ENCODE measurements around the gene FBXO46.

FBXO46 gene

DNA sequence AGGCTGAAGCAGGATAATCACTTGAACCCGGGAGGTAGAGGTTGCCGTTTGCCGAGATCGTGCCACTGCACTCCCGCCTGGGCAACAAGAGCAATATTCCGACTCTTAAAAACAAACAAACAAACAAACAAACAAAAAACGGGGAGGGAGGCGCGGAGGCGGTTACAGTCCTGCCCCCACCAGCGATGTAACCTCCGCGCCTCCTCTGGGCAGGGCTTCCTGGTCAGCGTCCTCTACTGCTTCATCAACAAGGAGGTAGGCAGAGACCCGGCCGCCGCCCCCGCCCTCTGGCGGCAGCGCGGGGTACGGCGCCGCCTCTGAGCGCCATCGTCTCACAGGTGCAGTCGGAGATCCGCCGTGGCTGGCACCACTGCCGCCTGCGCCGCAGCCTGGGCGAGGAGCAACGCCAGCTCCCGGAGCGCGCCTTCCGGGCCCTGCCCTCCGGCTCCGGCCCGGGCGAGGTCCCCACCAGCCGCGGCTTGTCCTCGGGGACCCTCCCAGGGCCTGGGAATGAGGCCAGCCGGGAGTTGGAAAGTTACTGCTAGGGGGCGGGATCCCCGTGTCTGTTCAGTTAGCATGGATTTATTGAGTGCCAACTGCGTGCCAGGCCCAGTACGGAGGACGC is 49.2 kb downstream of the FBXO46 start:
- DNase-seq = peak; percentile 90

GRCh38 chr19:45677351-45678230 is 53.1 kb downstream of the FBXO46 start:
- no peak for DNase-seq

DNA sequence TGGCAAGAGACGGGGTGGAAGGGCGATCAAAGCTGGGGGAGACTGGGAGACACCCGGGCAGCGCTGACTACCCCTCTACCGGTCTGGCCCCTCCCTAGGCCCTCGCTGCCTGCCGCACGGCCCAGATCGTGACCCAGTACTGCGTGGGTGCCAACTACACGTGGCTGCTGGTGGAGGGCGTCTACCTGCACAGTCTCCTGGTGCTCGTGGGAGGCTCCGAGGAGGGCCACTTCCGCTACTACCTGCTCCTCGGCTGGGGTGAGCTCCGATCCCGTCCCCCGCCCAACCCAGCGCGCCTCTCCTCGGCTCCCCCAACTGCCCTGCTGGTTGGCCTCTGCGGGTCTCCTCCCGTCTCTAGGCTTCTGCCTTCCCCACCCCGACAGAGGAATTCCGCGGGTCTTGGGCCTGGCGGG is 53.8 kb downstream of the FBXO46 start:
- DNase-seq = no peak

GRCh38 chr19:45674946-45675345 is 55.8 kb downstream of the FBXO46 start:
- peak; percentile 77 for DNase-seq

DNA sequence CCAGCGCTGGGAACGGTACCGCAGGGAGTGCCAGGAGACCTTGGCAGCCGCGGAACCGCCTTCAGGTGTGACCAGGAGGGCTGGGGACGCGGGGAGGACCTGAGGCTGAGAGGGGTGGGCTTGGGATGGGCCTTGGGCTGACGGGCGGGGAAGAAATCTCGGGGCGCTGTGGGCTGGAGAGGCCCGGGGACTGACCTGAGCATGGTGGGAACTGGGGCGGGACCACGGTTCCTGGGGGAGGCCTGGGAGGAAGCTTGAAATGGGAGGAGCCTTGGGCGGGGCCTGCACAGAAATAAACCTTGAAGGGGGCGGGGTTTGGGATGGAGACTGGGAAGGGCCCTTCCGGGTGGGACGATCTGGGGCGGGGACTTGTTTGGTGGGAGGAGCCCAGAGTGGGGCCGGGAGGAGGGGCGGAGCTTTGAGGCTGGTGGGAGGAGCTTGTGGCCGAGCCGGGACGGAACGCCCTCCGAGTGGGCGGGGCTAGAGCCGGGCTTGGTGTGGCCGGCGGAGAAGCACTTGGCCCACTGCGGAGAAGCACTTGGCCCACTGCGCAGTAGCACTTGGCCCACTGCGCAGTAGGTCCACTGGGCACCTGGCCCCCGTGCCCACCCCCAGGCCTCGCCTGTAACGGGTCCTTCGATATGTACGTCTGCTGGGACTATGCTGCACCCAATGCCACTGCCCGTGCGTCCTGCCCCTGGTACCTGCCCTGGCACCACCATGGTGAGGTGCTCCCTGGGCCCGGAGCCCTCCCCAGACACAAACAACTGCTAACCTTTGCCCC is 59.8 kb downstream of the FBXO46 start:
- DNase-seq = no peak

GRCh38 chr19:45668342-45668871 is 62.3 kb downstream of the FBXO46 start:
- DNase-seq = no peak

DNA sequence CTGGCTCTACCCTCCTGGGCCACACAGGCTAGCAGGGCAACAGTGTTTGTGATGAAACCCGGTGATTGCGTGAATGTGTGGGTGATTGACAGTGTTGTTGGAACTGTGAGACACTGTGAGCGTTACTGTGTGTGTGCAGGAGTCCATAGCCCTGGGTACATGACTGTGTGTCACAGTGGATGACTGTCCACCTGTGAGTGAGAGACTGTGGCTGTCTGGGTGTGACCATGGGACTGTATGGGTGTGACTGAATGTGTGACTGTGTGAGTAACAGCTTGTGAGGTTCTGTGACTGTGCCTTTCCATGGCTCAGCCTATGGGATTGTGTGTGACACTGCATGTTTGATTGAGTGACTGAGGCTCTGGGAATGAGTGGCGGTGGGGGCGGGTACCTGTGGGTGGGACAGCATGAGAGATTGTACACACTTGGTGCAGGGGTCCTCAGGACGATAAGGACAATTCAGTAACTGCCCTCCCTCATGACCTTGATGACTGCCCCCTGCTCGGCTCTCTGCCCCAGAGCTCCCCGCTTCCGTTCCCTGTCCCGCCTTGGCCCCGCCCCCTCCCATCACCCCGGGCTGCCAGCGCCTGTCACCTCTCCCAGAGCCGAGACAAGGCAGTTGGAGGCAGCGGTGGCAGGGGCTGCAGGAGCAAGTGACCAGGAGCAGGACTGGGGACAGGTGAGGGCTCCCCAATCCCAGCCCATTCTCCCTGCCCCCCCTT is 62.9 kb downstream of the FBXO46 start, which contains the start of gene GIPR:
GIPR (plus strand) TSS at position 602 of the 722 bp plus-strand sequence. CDS start 1,300 bp downstream, outside the sequence.
- peak; percentile 73 for DNase-seq

GRCh38 chr19:45664575-45664974 is 66.1 kb downstream of the FBXO46 start:
- DNase-seq = no peak

DNA sequence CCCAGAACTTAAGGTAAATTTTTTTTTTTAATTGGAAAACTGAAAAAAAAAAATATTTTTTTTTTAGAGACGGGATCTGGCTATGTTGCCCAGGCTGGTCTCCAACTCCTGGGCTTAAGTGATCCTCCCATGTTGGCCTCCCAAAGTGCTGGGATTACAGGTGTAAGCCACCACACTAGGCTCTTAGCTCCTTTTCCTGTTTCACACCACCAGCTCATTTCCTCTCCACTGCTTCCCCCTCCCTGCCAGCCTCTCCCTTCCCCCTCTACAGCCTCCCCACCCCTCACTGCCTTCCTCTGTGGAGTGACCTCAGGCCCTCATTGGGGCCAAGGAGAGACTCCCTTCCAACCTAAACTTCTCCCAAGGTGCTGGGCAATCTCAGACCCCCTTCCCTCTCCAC is 66.9 kb downstream of the FBXO46 start:
- no peak for DNase-seq

- DNase-seq = no peak
These were observed 70.1 kb downstream of the FBXO46 start for GRCh38 chr19:45660636-45661035.
